GM12874 (cell line): ENCODE results near the gene FAM53A.

Experiments used
- TF ChIP-seq, protein P1 (sequence below): IDR thresholded peaks from 2 replicates; pipeline ENCODE4 v1.5.1; 2011; ENCODE audit warnings: low read depth, mild to moderate bottlenecking, control low read depth, low read length, moderate library complexity; ENCODE audit not compliant: insufficient read depth

Gene FAM53A

DNA sequence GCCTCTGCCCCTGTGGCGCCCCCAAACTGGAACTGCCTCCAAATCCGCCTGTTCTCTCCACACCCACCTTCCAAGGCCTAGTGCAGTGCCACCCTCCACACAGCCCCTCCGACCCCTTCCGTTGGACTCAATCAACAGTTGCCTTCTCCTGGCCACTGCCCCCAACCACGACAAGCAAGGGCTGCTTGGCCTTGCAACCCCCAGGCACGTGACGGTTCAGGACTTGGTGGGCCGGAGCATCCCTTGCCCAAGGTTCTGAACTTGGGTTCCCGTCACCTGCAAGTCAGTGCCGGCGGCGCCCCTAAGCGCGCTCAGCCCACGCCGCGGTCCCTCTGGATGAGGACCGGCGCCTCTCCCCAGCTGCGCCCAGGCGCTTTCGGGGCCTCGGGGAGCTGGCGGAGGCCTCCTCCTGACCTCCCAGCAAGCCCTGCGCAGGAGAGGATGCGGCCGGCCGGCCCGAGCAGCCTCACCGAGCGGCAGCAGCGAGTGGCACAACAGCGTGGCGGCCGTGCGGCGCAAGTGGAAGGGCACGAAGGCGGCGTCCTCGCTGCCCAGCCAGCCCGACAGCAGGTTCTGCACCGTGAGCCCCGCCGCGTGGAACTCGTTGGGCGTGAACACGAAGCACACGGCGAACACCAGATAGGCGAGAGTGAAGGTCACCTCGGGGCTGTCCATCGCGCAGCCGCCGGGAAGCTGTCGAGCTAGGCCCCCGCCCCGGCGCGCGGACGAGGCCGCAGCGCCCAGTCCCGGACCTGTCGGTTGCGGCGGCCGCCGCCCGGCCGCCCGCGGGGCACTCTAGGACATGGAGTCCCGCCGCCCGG is 36.3 kb upstream of the FAM53A start:
- TF ChIP-seq, protein P1, sequence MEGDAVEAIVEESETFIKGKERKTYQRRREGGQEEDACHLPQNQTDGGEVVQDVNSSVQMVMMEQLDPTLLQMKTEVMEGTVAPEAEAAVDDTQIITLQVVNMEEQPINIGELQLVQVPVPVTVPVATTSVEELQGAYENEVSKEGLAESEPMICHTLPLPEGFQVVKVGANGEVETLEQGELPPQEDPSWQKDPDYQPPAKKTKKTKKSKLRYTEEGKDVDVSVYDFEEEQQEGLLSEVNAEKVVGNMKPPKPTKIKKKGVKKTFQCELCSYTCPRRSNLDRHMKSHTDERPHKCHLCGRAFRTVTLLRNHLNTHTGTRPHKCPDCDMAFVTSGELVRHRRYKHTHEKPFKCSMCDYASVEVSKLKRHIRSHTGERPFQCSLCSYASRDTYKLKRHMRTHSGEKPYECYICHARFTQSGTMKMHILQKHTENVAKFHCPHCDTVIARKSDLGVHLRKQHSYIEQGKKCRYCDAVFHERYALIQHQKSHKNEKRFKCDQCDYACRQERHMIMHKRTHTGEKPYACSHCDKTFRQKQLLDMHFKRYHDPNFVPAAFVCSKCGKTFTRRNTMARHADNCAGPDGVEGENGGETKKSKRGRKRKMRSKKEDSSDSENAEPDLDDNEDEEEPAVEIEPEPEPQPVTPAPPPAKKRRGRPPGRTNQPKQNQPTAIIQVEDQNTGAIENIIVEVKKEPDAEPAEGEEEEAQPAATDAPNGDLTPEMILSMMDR = no peak

DNA sequence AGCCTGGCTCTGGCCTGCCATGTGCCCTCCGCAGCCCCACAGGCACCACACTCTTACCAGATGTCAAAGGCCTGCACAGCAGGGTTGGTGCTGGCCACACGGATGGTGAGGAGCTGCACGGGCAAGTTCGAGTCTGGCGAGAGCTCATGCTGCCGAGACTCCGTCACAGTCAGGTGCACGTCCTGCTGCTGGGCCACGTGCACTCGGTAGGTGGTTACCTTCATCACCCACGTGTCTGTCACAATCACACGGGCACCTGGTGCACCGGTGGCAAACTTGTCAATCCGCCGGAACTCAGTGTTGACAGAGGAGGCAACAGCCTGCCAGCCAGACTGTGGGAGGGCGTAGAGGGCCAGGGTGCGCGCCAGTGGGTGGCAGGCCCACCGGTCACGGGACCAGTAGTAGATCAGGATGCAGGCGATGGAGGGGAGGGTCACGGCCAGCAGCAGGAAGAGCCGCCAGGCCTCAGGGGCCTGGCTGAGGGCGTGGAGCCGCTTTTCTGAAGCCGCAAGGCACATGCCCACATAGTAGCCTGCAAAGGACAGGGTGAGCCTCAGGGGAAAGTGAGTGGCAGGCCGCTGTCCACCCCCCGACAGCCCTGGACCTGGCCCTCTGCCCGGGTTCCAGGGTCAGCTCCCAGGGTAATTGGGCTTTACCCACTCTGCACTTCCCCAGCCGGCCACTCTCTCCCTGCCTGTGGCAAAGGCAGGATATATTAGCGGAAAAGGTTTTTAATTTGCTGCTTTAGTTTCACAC is 34.2 kb upstream of the FAM53A start:
- TF ChIP-seq, protein P1 = no peak

DNA sequence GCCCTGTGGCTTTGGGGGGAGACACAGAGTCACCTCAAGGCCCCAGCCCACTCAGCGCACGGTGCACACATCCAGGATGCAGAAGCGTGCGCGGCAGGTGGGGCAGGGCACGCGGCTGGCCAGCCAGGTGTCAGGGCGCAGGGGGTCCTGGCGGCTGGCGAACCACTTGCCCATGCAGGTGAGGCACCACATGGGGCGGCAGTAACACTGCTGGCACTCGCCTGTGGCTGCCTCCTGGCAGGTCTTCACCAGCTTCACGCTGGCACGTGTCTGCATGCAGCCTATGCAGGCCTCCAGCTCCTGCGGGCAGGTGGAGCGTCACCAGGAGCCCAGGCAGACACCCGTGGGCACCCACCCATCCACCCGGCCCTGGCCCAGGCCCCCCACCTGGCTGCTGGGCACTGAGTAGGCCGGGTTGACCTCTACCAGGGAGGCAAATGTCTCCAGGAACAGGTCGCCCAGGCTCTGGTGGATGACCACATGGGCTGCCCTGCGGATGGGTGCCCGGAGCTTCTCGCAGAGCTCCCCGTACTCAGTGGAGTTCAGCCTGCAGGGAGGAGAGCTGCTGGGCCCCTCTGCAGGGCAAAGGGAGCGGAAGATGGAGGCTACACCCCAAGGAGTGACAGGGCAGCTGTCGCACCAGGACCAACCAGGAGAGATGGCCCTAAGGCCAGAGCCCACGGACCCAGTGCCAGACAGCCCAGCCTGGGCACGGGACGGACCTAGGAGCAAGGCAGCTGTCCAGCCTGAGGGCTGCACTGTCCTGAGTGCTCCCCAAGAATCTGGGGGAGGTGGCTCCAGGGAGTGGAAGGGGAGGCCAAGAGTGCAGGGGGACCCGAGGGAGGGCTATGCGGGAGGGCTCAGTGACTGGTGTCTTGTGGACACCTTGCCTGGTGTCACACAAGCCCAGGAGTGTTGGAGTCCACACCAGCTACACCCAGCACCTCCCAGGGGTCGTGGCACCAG is 33.3 kb upstream of the FAM53A start:
- TF ChIP-seq, protein P1 = no peak

DNA sequence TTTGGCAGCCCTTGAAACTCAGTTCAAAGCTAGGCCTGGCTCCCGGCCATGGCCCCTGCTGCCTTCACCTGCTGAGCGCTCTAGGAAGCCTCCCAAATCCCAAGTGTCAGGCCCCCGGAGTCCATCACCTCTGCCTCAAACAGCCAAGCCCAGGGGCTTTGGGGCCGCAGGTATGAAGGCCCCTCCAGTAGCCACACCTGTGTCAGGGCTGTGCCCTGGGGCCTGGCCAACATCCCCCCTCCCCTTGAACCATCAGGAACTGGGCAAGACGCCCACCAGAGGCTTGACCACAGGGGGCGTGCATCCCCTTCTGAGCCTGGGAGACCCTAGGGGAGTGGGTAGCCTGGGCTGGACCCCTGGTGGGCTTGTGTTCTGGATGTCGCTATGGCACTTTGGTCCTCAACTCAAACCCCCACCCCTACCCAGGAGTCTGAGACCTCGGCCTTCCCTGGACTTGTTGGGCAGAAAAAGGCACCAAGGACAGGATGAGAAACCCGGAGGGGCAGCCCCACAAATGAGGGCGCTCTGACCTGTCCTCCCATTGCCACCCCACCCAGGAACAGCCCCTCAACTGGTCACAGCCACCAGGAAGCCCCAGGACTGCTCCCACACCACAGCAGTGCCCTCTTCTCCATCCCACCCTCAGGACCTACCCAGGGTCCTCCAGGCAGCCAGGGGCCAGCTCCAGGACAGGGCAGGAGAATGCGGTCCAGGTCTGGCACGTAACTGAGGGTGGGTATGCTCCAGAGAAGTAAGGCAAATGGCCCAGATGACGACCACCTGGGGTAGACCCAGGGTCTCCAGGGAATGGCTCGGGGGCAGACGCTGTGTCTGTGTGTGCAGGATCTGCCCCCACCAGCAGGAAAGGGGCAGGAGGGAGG is 32.2 kb upstream of the FAM53A start:
- TF ChIP-seq, protein P1 = 0 out of 2 replicates have a peak, but pooled peaks have one; percentile 1

DNA sequence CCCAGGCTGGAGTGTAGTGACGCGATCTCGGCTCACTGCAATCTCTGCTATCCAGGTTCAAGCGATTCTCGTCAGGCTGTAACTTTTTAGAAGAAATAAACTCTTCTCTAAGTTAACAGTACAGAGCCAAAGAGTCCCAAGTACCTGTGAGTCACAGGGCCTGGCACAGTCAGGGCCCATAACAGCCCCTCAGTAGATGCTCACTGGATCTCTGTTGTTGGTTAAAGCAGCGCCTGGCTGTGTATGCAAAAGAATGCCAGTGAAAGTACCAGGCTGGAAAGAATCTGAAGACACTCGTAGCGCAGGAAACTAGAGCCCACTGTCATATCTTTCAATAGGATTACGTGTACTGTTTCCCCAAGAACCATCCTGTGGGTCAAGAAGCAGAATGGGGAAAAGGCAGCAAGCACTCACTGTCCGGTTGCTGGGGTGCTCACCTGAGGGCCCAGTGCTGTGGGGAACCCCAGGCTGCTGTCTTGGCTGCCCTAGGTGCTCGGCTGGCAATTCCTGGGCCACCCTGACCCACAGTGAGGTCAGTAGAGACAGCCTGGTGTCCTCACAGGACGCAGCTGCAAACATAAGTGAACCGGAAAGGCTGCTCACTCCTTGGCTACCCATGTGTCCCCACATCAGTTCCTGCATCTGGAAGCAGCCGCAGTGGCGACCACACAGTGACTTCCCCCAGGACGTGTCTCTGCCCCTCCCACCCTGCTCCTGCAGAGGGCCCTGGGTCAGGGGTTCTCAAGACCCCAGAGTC is 31.1 kb upstream of the FAM53A start:
- TF ChIP-seq, protein P1 = no peak

DNA sequence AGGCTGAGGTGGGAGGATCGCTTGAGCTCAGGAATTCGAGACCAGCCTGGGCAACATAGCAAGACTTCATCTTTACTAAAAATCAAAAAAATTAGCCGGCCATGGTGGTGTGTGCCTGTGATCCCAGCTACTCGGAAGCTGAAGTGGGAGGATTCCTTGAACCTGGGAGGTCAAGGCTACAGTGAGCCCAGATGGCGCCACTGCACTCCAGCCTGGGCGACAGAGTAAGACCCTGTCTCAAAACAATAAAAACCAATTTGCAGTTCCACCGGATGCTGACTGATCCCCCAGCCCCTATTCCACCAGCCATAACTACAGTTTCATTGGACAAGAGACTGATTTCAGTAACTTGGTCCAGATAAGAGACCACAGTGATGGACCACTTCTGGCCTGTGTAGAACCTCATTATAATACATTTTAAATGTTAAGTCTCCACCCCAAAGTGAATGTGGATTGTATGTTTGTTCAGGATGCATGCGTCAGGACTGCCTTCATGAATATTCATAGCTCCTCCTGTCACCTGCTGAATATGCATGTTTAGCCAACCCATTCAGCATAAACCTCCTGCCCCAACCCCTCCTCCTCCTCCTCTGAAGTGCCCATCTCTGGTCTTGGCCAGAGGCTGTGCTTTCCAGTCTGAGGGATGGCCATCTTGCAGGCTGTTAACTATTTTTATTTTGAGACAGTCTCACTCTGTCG is 30.3 kb upstream of the FAM53A start:
- TF ChIP-seq, protein P1 = no peak
